SW 1271 (cell line): ENCODE data around the gene FBXO41.

ENCODE experiments used
- DNase-seq, 2 experiments: peaks; one replicate each; lab custom pipeline; 2025; lab: John Stamatoyannopoulos, UW

The FBXO41 gene, protein sequence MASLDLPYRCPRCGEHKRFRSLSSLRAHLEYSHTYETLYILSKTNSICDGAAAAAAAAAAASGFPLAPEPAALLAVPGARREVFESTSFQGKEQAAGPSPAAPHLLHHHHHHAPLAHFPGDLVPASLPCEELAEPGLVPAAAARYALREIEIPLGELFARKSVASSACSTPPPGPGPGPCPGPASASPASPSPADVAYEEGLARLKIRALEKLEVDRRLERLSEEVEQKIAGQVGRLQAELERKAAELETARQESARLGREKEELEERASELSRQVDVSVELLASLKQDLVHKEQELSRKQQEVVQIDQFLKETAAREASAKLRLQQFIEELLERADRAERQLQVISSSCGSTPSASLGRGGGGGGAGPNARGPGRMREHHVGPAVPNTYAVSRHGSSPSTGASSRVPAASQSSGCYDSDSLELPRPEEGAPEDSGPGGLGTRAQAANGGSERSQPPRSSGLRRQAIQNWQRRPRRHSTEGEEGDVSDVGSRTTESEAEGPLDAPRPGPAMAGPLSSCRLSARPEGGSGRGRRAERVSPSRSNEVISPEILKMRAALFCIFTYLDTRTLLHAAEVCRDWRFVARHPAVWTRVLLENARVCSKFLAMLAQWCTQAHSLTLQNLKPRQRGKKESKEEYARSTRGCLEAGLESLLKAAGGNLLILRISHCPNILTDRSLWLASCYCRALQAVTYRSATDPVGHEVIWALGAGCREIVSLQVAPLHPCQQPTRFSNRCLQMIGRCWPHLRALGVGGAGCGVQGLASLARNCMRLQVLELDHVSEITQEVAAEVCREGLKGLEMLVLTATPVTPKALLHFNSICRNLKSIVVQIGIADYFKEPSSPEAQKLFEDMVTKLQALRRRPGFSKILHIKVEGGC

DNA sequence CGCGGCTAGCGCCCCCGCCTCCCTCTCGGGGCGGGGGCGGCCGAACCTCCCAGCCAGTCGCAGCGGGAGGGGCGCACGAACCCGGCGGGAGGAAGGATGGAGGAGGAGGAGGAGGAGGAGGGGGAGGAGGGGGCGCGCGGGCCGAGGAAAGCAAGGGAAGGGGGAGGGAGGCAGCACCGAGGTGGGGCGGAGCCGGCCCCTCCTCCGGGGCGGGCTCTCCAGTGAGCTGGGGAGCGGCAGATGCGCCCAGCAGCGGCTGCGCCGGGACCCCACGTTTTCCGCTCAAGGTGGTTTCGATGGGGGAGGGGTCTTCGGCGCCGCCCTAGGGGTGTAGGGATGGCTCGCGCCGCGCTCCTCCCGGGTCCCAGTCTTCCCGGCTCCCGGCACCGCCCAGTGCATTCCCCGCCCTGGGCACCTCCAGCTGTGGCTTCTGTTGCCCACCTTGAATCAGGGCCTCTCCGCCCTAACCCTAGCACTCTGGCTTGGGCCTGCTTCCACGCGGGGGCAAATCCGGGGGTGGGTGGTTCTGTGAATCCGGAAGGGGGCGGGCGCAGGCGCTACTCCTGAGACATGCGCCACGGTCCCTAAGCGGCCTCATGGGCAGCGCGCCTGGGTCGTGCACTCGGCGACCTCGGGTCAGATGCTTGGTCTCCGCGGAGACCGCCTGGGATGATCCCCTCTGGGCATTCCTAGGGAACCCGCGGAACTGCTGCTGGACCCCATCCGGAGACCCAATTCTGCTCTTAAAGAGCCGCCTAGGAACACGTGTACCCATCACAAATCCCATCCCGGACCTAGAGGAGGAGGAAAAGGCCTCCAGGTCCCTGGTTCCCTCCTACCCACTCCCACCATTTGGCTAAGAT, at the start of gene FBXO41:
Gene FBXO41, minus strand, starts transcription at position 183 of the 863 bp plus-strand sequence. CDS start 14,848 bp downstream, outside the sequence.
- peak in 1 of 2 experiments; percentile 20 for DNase-seq

DNA sequence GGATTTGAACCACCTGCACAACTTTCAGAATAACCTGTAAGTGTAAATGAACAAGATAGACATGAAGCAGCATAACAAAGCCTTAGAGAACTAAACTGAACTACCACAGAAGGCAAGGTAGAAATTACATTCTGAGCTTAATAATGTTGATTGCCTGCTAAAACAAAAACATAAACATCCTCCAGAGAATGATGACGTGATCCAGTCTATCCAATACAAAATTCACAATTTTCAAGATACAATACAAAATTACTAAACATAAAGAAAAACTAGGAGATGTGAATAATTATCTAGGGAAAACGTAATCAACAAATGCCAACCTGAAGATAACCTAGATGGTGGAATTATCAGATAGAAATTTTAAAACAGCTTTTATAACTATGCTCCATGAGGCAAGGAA, 49.8 kb upstream of the FBXO41 start:
- no peak for DNase-seq

DNA sequence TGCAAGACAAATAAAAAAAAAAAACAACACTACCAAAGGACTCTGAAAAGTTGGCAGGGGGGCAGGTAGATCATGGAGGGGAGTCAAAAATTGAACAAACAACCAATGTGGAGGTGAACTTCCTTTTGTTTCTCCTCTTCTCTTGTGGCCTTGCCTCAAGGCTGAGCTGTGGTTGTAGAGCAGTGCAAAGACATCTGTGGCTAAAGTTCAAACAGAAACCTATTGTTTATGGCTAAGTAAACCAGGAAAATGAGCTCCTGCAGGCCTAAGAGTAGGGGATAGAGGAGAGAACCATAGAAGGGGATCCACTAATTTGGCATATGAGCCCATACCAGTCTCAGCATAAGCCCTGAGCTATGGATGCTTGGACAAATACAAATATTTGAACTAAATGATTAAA, 49.3 kb upstream of the FBXO41 start:
- no peak for DNase-seq

DNA sequence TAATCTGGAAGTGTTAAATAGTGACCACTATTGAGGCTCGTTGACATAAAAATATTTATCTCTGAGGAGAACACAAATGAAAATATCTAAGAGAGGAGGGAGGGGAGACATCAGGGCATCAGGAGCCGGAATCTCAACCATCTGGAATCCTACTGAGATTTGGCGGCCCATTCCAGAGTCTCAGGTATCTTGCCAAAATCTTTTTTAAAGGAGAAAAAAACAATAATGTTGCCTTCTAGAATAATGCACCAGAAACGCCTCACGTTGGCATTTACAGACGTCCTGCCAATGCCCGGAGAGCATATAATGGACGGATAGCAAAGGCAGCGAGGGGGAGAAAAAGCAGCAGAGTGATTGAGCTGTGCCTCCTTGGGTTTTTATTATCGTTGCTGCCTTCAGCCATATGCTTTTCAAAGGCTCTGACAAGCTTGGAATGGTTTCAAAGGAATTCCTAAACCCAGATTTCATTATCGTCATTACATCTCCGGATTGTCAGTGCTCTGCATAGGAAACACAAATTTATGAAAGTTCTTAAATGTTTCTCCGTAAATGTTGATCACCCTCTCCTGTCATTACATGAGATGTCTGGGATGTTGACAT, 39.9 kb upstream of the FBXO41 start:
- no peak for DNase-seq

DNA sequence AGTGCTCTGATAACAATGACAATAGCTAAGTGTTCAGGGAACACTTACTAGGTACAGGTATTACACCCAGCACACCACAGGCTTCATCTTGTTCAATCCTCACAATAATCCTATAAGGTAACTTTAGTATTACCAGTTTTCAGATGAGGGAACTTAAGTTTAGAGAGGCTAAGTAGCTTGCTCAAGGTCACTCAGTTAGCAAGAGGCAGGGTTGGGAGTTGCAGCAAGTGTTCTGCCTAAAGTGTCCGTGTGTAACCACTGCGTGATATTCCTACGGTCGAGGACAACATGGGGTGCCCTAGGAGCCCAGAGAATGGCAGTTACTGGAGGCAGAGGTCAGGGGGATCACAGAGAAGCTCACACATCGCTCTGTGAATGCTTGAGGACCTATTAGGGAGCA, 39.3 kb upstream of the FBXO41 start:
- DNase-seq, result no peak

DNA sequence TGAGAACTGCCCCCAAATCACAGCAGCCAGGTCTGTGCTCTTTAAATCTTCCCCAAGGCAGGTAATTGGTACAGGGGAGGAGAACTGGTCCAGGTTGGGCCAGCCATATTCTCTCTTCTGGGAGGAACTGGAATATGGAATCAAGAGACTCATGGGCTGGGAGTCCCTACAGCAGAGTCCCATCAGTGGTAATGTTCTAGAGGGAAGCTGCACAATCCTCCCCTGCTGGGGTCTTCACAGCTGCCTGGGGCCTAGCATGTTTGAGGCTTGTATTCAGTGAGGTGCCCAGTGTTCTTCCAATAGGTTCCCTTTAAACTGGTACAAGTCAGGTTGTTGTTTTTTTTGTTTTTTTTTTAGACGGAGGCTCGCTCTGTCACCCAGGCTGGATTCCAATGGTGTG, 30.2 kb upstream of the FBXO41 start:
- no peak for DNase-seq

DNA sequence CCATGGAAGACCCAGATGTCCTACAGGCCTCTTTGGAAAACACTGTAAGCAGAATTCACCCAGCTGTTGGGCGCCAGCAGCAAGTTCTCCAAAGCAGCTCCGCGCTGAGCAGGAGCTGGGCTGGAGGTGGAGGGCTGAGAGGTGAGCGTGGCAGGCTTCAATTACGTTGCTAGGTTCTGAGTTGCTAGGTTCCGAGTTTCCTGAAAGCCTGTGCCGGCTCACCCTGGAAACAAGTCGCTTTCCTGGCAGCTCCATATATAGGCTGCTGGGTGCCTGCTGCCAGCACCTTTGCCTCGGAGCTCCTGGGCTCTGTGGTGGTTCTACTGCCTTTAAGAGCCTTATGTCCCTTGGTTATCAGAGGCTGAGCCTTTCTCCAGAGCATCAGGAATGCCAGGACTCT, 23.4 kb upstream of the FBXO41 start:
- no peak for DNase-seq

DNA sequence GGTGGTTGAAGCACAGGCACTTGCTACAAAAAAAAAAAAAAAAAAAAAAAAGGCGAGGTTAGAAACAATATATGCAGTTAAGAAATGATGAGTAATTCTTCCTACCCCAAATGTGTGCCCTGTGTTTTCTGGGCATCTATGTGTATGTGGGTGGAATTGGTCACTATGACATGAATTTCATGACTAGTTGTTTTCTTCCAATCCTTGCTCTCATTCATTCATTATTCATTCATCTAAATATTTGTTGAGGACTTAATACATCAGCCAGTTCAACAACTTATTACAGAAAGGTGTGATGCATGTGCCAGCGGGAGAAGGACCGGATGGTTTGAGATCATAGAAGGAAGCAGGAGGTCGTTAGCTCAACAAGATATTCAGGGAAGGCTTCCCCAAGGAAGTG, 17.4 kb upstream of the FBXO41 start:
- DNase-seq, result no peak

DNA sequence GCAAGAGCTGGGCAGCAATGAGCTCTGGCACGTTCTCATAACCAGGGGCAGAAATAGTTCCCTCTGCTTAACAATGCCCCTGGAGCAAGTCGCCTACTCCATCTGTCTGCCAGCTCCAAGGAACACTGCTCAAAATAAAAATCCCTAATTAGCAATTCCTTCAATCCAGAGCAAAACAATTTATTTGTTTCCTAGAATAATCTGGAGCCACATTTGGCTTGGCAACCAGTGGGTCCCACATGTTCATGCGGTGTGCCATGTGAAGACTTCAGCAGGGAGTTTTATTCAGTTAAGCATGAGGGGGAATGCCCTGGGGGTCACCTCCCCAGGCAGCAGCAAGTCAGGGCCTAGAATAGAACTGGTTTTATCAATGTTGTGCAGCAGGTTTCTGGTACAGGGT, 16.6 kb upstream of the FBXO41 start:
- no peak for DNase-seq

DNA sequence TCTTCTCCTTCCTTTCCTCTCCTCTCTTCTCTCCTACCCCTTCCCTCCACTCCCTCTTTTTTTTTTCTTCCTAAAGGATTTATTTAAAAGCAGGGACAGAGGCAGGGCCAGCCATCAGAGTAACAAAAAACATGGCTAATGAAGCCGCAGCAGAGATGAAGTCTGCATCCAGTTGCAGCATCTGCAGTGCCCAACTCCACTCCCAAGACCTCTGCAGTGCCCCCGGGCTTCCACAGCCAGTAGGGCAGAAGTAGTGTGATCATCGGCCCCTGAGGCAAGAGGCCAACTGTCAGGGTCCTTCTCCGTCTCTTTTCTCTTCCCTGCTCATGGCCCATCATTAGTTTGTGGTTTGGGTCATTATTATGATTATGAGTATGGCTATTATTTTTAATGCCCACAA, 13.3 kb upstream of the FBXO41 start:
- DNase-seq, result no peak

DNA sequence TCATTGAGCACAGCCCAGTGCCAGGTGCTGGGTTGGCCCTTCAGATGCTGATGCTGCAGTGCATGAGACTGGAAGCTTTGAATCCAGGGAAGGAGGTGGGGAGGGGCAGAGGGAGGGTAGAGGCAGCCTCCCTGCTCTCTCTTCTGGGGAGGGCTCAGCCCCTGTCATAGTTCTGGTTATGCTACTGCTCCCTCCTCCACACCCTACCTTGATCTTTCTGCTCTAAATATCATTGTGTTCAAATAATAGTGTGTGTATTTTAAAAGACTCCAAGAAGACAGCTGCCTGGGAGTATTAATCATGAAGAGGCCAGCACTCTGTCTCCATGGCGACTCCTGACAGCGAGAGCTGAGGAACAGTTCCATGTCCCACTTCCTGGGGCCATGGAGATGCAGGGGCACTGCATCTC, 12.9 kb upstream of the FBXO41 start:
- no peak for DNase-seq

DNA sequence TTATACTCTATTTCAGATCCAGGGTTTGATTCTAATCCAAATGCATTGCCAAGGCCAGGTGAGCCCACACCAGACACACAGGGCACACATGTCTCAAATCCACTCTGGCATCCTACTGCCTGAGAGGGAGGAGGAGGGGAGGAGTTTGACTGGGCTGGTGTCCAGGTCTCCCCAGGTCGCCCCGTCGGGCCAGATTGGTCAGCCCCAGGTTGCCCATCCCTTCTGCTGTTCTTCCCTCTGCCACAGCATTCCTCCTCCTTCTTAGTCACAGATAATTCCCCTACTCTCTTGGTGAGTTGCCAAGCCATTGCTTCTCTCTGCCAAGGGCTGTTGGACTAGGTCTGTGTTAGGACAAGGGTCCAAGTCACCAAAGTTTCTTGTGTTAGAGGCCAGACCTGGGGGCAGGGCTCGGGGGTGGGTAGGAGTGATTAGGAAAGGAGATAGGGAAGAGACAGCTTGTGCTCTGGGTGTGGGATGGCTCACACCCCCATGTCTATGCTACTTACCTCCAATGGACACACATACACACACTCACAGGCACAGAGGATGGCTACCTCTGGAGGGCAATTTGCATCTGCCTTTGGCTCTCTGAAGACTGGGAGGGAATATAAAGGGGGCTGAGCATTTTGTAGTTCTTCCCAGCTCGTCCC, 11.6 kb upstream of the FBXO41 start:
- DNase-seq, result no peak

DNA sequence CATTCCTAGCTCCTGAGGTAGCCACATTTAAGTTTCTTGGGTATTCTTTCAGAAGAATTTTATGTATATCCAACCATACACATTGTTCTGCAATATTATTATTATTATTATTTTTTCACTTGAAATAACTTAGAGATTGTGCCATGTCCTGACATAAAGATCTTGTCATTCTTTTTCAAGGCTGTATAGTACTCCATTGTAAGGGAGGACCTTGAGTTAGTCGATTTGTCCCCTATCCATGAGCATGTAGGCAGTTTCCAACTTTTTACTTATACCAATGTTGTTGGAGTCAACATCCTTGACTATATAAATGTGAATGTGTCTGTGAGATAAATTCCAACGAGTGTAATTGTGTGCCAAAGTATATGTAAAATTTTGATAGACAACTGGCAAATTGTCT, 10.0 kb upstream of the FBXO41 start:
- DNase-seq, result no peak

DNA sequence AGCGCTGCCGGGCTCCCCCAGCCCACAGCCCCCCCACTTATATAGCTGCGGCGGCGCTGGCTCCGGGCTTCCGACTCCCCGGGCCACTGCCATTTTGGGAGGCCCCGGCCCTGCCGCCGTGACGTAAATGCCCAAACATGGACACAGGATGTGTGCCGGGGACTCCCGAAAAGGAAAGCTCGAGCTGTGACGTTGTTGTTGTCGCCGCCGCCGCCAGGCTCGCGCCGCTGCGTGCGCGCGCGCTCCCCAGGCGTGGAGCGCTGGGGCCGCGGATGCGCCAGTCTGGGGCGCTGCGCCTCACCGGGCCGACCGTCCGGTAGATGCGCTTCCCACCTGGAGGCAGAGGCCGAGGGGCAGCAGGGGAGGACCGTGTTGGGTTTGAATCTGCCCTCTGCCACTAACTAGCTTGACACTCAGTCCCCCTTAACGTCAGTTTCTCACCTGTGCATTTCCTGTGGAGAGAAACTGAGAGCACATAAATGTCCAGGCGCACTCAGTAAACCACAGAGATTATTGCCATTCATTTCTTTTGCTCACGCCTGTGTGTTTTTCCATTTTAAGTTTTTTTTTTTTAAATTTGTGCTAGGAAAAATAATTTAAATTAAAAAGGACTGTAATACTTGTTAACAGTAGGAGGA, 9.4 kb upstream of the FBXO41 start, which contains the start of gene EGR4:
Gene EGR4, minus strand, starts transcription at position 15 of the 638 bp plus-strand sequence. CDS start 231 bp downstream, outside the sequence.
- DNase-seq, result peak; percentile 75 to 80

DNA sequence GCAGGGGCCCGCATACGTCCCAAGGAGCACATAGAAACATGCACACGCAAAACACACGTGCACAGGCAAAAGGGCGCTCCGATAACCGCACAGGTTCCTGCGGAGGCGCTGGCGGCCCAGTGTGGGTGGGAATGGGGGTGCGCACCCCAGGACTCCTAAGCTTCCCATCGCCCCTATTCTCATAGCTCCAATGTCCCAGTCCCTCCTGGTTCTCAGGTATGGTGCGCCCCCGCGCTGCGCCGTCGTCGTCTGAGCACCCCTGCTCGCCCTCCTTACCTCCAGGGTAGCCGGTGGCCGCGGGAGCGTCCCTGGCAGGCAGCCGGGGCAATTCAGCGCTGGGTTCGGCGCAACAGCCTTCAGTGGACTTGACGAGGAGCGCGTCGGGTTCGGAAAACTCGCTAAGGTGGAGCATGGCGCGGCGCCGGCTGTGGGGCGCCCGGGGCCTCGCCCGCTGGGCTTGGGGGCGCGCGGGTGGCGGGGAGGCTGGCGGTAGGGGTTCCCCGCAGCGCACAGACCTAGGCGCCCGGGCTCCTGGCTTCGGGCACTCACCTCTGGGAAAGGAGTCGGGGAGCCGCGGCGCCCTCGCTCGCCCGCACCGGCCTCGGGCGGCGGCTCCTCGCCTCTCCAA, 8.7 kb upstream of the FBXO41 start:
- DNase-seq, result no peak

DNA sequence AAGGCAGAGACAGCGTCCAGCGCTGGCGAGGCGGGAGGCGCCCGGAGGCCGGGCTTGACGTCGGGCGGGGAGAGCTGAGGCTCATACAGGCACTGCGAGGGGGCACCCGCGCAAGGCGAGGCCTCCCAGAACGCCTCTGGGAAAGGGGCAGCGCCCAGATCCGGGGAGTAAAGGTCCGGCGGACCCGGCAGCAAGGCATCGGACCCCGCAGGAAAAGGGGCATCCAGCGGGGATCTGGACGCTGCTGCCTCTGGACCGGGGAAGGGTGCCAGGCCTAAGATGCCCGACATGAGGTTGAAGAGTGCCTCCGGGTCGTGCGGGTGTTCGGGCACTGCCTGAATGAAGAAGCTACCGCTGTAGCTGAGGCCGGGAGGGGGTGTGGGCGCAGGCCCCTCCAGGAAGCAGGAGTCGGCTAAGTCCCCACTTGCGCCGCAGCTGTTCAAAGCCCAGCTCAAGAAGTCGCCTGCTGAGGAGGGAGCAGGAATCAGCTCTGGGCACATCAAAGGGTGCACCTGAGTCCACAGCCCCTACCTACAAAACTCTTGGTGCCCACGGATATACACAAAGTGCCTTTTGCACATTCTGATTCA, 8.1 kb upstream of the FBXO41 start:
- DNase-seq, result no peak

DNA sequence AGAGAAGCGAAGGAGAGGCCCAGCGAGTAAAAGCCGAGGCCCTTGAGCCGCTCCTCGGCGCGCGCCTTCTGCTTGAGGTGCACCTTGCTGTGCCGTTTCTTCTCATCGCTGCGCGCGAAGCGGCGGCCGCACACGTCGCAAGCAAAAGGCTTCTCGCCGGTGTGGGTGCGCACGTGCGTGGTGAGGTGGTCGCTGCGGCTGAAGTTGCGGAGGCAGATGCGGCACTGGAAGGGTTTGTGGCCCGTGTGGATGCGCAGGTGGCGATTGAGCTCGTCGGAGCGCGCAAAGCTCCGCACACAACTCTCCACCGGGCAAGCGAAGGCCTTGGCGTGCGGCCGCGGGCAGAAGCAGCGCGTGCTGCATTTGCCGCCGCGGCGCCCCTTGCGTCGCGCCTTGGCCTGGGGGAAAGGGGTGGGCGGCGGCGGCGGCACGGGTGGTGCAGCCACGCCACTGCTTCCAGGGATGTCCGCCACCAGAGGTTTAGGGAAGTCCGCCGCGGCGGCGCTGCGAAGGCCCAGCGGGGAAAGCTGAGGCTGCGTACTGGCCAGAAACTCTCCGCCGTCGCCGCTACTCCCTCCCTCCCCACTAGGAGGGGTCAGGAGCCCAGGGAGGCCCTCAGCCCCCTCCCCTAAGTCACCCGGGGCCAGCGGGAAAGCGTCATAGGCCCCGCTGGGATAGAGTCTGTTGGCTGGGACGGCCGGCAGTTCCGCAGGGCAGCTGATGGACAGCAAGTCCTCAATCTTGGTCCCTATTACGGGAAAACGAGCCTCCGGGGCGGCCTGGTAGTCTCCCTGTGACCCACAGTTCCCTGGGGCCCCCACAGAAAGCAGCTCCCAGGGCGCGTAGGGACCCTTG, 7.4 kb upstream of the FBXO41 start:
- DNase-seq, result no peak

DNA sequence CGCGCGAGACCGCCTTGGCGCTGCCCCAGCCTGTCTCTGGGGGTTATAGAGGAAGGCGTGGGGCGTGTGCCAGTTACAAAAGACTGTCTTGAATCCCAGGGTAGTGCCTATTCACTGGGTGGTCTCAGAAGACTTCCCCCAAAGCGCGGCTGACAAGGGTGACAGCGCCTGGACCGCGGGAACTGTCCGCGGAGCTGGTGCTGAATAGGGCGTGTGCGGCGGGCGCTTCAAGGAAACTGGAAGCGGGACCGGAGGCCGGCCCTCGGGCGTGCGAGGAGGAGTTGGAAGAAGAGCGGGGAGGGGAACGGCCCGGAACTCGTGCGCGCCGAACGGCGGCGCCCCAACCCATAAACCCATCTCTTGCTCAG, 6.8 kb upstream of the FBXO41 start:
- no peak for DNase-seq
